ENCODE data around the gene CHGA.

DNA sequence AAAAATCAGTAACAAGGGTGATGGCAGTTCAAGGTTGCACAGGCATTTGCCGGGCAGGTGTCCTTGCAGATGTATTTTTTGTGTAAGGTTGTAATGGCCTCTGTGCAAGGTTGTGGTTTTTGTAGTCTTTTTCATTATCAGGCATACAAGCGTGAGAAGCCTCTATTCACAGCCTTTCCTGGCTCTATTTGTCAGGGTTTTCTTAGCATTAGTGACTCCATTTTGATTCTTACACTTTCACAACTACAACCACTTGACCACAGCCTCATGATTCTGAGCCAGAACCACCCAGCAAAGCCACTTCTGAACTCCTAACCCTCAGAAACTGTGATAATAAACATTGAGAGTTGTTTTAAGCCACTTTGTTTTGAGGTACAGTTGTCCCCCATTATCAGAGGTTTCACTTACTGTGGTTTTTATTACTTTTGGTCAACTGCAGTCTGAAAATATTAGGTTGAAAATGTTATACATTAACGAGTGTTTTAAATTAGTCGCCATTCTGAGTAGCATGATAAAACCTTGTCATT lies 27.5 kb upstream of the CHGA start:
- TF ChIP-seq CTCF (IDR thresholded peaks at IDR 0.05) (no peak), SIN3A (IDR thresholded peaks at IDR 0.05; ENCODE audit: borderline replicate concordance, insufficient read depth, low read depth, low read length) (no peak)

All from Panc1 (cell line).